GM12878 (cell line): ENCODE measurements around the gene GKN1.

ENCODE experiments used
- GATAD2B ChIP-seq: fragments of 450-650 bp; conservative IDR thresholded peaks from 2 replicates; pipeline ENCODE4 v1.6.1; 2017; ENCODE audit warnings: low read depth, mild to moderate bottlenecking, moderate library complexity
- HDAC2 ChIP-seq: fragments of 200-600 bp; sonication (generic); IDR thresholded peaks from 2 replicates; pipeline ENCODE4 v1.6.1; 2017
- HDAC6 ChIP-seq: fragments of 200-600 bp; sonication (generic); IDR thresholded peaks from one replicate; pipeline ENCODE4 v1.8.0; 2017; ENCODE audit warnings: antibody characterized with exemption; ENCODE audit not compliant: unreplicated experiment
- KDM1A ChIP-seq: fragments of 200-600 bp; sonication (generic); IDR thresholded peaks from 2 replicates; pipeline ENCODE4 v1.6.1; 2016; ENCODE audit warnings: borderline replicate concordance
- MXI1 ChIP-seq: fragments of 150-350 bp; IDR thresholded peaks from 2 replicates; pipeline ENCODE4 v1.6.1; 2011; ENCODE audit warnings: low read depth, mild to moderate bottlenecking, inconsistent platforms, low read length, improper control_type of control experiment
- NFXL1 ChIP-seq: fragments of 450-650 bp; IDR thresholded peaks from 2 replicates; pipeline ENCODE4 v1.6.1; 2017; ENCODE audit warnings: antibody characterized with exemption, mild to moderate bottlenecking, borderline replicate concordance
- TF ChIP-seq, protein P1 (sequence below), 3 experiments: IDR thresholded peaks in 2 of 3; conservative IDR thresholded peaks in 1 of 3; 2 replicates each; pipeline ENCODE4 v1.5.1; 2011; ENCODE audit warnings: low read depth in 3 of 3, low read length in 3 of 3, mild to moderate bottlenecking in 3 of 3, control low read depth in 2 of 3, moderate library complexity in 2 of 3, inconsistent platforms in 1 of 3, mixed read lengths in 1 of 3; ENCODE audit not compliant: control insufficient read depth in 2 of 3, insufficient read depth in 1 of 3; ENCODE audit errors: extremely low read depth in 1 of 3
- TF ChIP-seq, protein P2 (sequence below): IDR thresholded peaks from 2 replicates; pipeline ENCODE4 v1.6.1; 2012; ENCODE audit warnings: mild to moderate bottlenecking, low read depth, low read length

DNA sequence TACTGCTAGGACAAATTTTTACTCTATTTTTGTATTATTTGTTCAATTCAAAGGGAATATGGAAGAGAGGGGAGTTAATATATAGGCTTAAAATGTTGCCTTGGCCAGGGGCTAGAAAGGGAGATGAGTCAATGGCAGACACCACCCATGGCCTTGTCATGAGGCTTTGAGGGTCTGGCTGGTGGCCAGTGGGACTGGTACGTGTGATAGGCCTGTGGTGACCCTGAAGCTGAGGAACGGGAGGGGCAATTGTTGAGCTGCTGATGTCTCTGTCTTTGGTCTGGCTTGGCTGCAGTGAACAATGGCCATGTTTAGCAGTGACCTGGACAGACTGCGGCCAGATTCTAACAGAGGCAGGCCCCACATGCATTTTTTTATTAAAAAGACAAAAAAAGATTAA is 18.5 kb downstream of the GKN1 start:
- TF ChIP-seq, protein P1, sequence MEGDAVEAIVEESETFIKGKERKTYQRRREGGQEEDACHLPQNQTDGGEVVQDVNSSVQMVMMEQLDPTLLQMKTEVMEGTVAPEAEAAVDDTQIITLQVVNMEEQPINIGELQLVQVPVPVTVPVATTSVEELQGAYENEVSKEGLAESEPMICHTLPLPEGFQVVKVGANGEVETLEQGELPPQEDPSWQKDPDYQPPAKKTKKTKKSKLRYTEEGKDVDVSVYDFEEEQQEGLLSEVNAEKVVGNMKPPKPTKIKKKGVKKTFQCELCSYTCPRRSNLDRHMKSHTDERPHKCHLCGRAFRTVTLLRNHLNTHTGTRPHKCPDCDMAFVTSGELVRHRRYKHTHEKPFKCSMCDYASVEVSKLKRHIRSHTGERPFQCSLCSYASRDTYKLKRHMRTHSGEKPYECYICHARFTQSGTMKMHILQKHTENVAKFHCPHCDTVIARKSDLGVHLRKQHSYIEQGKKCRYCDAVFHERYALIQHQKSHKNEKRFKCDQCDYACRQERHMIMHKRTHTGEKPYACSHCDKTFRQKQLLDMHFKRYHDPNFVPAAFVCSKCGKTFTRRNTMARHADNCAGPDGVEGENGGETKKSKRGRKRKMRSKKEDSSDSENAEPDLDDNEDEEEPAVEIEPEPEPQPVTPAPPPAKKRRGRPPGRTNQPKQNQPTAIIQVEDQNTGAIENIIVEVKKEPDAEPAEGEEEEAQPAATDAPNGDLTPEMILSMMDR (IDR thresholded peaks at IDR 0.05 in 2 of 3, conservative IDR thresholded peaks at IDR 0.05 in 1 of 3; ENCODE audit: control insufficient read depth in 2 of 3, extremely low read depth in 1 of 3, insufficient read depth in 1 of 3, low read depth in 3 of 3, low read length in 3 of 3): no peak
- TF ChIP-seq GATAD2B: no peak
- TF ChIP-seq NFXL1: no peak
- TF ChIP-seq HDAC6: no peak
- TF ChIP-seq KDM1A: no peak
- TF ChIP-seq HDAC2: no peak
- TF ChIP-seq MXI1: no peak
- TF ChIP-seq, protein P2, sequence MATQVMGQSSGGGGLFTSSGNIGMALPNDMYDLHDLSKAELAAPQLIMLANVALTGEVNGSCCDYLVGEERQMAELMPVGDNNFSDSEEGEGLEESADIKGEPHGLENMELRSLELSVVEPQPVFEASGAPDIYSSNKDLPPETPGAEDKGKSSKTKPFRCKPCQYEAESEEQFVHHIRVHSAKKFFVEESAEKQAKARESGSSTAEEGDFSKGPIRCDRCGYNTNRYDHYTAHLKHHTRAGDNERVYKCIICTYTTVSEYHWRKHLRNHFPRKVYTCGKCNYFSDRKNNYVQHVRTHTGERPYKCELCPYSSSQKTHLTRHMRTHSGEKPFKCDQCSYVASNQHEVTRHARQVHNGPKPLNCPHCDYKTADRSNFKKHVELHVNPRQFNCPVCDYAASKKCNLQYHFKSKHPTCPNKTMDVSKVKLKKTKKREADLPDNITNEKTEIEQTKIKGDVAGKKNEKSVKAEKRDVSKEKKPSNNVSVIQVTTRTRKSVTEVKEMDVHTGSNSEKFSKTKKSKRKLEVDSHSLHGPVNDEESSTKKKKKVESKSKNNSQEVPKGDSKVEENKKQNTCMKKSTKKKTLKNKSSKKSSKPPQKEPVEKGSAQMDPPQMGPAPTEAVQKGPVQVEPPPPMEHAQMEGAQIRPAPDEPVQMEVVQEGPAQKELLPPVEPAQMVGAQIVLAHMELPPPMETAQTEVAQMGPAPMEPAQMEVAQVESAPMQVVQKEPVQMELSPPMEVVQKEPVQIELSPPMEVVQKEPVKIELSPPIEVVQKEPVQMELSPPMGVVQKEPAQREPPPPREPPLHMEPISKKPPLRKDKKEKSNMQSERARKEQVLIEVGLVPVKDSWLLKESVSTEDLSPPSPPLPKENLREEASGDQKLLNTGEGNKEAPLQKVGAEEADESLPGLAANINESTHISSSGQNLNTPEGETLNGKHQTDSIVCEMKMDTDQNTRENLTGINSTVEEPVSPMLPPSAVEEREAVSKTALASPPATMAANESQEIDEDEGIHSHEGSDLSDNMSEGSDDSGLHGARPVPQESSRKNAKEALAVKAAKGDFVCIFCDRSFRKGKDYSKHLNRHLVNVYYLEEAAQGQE: no peak
